ENCODE data around the gene COQ8A. TPM values are rescaled to one million over a fixed set of nuclear protein-coding genes. Genes with fewer than 3 reads are reported as not detected.
"Not testable (repeated sequence)": the region's sequence is repeated elsewhere in the genome, so short reads cannot be mapped to it uniquely, and the experiment has no call there.

The COQ8A gene
- total RNA-seq, 1 donor from 2014 or later, result 25.7 TPM

DNA sequence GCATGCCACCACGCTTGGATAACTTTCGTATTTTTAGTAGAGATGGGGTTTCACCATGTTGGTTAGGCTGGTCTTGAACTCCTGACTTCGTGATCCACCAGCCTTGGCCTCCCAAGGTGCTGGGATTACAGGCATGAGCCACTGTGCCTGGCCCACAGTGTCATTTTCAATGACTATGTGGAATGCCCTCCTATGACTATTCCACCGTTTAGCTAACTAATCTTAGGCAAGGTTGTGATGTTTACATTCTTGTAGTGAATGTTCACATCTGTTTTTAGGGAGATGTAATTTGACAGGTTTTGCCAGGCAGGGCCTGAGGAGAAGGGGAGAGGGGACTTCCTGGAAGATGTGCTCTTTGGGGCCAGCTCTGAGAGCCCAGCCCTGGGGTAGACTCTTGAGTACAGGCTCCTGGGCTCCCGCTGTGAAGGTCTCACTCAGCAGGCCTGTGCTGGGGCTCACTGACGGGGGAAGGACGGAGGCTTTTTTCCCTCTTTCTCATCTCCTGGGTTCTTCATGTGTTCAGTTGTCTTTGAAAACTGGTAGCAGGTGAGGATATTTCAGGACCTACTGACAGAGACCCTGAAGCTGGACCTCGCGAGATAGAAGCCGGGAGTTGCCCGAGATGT lies 13.2 kb downstream of the COQ8A start:
- no peak for DNase-seq

DNA sequence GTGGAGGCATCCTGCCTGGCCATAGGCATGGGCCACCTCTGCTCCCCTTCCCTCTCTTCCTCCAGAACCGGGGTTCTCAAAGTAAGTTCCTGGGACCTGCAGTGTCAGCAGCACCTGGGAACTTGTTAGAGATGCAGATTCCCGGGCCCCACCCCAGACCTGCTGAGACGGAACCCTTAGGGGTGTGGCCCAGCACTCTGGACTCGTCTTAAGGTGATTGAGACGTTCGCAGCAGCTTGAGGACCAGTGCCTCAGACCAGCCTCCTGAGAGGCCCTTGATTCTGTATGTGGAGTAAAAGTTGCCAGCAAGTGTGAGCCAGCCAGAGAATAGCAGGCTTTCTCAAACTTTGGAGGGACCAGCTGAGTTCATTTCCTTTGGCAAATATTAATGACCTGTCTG lies 14.2 kb downstream of the COQ8A start:
- DNase-seq, result no peak

DNA sequence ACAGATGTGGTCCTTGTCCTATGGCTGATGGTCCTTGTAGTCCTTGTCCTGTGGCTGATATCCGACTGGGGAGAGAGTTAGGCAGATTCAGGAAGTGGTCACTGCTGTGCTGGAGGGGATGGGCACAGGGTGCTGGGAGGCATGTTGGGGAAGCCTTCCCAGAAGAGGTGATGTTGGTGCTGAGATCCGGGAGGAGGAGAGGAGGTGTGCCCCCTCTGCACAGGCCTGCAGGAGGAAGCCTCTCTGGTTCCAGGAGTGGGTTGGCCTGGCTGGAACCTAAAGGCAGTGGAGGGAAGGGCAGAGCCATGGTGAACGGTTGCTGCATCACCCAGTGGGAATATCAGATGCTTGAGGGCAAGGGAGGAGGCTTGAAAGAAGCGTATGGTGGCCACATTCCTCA lies 14.7 kb downstream of the COQ8A start:
- DNase-seq, result no peak

DNA sequence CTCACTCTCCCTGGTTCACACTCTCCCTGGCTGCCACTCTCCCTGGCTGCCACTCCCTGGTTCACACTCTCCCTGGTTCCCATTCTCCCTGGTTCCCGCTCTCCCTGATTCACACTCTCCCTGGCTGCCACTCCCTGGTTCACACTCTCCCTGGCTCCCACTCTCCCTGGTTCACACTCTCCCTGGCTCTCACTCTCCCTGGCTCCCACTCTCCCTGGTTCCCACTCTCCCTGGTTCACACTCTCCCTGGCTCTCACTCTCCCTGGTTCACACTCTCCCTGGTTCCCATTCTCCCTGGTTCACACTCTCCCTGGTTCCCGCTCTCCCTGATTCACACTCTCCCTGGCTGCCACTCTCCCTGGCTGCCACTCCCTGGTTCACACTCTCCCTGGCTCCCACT lies 15.8 kb downstream of the COQ8A start:
- DNase-seq, result not testable (repeated sequence)

DNA sequence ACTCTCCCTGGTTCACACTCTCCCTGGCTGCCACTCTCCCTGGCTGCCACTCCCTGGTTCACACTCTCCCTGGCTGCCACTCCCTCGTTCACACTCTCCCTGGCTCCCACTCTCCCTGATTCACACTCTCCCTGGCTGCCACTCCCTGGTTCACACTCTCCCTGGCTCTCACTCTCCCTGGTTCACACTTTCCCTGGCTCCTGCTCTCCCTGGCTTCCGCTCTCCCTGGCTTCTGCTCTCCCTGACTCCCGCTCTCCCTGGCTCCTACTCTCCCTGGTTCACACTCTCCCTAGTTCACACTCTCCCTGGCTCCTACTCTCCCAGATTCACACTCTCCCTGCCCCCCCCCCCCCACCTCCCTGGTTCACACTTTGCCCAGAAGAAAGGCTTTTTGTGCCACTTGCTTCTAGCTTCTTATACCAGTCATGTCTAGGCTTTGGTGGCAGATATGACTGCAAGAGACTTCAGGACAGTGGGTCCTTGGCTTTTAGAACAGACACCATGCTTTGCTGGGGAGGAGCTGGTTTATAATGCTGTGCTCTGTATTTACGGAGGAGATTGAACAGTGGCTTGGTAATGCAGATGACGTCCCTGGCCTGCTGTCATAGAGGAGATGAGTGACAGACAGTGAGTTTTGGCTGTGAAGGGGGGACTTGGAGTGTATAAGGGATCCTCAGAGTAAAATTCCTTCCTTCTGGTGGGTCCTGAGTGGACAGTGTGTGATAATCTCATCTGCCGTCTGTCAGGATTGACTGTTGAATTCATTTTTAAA lies 17.0 kb downstream of the COQ8A start:
- DNase-seq, result no peak

DNA sequence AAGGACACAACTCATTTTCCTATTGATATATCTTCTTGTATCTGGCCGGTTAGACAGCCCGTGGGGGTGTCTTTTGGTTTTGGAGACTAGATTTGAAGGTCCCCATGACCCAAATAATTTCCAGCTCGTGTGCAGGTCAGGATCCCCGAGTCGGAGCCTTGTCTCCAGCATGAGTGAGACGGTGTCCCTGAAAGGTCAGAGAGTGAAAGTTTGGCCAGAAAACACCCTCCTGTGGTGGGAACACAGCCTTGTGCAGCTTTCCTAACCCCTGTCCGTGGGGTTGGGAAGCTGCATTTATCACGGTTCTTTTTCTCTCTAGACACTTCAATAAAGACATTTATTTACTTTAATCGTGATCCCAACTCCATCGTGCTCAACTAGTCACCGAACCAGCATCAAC lies 17.6 kb downstream of the COQ8A start:
- no peak for DNase-seq

DNA sequence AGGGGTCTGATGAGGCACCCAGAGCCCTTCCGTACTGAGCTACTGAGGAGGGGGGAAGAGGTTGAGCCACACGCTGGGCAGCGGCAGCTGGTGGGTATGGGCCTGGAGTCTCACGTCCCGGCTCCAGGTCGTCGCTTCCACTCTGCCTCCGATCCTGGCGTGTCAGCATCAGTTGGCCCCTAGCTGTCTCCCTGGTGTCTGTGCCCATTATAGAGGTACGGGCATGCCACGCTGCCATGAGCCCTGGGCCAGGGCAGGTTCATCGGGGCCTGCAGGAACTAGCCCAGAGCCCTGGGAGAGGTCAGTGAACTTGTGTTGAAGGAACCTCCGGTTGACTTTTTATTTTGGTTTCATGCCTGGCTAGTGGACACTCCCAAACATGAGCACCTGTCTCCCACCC lies 18.2 kb downstream of the COQ8A start:
- no peak for DNase-seq

DNA sequence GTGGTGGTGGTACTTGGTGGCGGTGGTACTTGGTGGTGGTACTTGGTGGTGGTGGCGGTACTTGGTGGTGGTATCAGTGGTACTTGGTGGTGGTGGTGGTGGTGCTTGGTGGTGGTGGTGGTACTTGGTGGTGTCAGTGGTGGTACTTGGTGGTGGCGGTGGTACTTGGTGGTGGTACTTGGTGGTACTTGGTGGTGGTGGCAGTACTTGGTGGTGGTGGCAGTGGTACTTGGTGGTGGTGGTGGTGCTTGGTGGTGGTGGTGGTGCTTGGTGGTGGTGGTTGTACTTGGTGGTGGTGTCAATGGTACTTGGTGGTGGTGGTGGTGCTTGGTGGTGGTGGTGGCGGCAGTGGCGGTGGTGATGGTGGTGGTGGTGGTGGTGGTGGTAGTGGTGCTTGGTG lies 20.2 kb downstream of the COQ8A start:
- DNase-seq, result no peak

DNA sequence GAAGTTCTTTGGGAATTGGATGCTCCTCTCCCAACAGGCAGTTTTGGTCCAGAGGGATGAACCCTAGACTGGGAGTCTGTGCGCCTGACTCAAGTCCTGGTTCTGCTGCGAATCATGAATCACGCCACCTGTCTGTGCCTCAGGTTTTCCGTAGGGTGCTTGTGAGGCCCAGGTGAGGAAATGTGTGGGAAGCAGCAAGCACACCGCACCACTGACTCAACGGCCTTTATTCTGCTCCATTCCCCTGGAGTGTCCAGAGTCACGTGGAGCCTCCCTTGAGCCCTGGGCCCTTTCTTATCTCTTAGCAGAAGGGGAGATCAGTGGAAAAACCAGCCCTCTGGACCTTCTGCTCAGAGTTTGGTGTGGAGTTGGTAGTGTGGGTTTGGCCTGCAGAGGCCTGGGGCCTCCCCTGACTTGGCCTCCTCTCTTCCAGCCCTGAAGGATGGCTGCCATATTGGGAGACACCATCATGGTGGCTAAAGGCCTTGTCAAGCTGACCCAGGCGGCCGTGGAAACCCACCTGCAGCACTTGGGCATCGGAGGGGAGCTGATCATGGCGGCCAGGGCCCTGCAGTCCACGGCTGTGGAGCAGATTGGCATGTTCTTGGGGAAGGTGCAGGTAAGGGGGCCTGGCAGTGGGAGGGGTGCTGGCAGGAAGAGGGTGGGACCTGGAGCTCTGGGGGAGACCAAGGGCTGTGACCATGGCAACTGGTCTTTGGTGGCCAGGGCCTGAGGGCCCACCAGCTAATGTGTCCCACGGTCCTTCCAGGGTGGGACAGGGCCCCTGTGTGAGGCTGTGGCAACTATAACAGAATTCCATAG lies 21.1 kb downstream of the COQ8A start:
- no peak for DNase-seq

DNA sequence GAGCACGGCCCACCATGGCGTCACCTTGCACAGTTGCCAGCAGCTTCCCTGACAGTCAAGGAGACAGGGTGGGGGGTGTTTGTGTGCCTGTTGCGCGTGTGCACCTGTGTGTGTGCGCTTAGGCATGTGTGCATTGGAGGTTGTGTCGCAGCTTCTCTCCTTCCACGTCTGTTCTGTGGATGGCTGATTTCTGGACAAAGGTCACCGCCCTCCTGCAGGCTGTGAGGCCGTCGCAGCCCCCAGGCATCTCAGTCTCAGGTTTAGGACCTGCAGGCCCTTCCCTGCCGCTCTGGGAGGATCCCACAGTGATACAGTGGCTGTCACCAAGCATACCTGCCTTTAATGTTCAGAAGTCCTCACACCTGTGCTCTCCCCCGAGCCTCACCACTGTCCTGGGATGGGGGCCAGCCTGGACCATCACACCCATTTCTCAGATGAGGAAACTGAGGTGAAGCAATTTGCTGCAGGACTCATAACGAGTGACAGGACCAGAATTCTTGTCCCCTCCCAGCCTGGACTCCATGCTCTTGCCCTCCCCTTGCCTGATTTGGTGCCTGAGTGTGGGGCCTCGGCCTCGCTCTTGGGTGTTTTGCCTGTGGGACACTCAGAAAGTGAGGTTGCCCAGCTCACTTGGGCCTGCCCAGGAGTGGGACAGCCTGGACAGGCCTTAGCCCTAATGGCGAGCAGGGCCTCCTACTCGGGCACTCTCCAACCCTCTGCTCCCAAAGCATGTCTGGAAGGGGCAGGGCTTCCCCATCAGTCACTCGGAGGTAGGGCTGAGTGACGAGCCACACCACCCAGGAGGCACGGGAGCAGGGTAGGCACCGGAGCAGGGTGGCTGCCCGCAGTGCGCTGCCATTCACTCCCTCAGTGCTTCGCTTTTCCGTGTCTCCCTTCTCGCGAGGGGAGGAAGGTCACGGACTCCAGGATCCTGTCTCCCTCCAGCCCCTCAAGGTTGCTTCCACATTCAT lies 22.6 kb downstream of the COQ8A start:
- DNase-seq, result no peak

DNA sequence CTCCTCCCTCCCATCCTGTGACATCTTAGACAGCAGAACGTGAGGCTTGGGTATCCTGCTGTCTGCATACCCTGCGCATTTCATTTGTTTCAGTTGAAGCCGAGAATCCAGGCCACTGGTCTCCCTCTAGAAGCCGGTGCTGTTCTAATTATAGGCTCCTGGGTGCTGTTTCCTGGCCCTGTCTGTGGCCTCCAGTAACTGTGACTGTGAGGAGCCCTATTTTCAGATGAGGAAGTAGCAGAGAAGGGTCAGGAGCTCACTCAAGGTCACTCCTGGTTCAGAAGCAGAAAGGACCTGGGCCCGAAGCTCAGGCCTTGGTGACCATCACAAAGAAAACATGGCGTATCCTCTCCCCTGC lies 24.0 kb downstream of the COQ8A start:
- DNase-seq, result no peak

DNA sequence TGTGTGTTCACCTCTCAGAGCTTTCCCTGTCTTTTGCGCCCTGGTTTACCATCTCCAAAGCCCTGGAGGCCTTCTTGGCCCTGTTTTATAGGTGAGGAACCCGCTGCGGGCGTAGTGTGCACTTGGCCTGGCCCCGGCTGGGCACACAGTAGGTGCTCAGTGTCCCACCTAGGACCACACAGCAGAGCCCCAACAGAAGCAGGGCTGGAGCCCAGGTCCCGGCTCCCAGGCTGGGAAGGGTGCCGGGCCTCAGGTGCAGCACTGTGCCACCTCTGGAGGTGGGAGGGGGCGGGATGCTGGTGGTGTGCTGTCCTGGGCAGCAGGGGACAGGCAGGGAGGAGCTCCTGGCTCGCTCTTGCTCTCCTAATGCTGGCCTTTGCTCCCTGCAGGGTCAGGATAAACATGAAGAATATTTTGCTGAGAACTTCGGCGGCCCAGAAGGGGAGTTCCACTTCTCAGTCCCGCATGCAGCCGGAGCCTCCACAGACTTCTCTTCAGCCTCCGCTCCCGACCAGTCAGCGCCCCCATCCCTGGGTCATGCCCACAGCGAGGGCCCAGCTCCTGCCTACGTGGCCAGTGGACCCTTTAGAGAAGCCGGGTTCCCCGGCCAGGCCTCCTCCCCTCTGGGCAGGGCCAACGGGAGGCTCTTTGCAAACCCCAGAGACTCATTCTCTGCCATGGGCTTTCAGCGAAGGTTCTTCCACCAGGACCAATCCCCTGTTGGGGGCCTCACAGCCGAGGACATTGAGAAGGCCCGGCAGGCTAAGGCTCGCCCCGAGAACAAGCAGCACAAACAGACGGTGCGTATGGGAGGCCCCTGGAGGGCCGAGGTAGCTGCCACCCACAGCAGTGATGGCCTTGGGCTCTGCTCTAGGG lies 24.8 kb downstream of the COQ8A start:
- DNase-seq, result no peak

DNA sequence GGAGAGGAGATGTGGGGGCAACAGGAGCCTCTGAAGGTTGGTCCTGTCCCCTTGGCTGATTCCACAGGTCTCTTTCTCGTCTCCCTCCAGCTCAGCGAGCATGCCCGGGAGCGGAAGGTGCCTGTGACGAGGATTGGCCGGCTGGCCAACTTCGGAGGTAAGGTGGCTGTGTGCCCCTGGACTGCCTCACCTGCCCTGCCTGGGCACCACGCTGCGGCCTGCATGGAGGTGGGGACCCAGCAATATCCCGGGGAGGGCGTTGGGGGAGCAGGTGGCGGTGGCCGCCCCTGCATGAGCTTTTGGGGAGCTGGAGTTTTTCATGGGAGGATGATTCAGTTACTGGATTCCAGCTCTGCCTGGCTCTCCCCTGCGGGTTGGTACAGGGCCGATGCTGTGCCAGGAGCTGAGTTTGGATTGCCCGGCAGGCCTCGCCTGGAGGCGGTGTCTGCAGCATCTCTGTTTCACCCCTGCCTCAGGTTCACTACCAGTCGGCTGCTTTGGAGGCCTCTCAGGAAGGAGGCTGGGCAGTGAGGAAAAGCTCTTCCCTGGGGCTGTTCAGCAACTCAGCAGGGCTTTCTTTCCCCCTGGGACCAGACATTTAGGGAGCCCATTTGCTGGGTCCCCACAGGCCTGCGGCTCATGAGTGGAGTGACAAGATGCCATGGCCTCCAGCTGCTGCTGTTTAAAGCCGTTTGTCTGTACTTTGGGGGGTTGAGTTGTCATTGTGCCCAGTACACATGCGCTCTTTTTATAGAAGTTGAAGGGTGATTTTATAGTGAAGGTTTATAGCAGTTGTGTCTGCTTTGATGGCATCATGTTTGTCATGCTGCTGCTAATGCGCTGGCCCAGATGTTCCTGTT lies 25.7 kb downstream of the COQ8A start:
- no peak for DNase-seq

DNA sequence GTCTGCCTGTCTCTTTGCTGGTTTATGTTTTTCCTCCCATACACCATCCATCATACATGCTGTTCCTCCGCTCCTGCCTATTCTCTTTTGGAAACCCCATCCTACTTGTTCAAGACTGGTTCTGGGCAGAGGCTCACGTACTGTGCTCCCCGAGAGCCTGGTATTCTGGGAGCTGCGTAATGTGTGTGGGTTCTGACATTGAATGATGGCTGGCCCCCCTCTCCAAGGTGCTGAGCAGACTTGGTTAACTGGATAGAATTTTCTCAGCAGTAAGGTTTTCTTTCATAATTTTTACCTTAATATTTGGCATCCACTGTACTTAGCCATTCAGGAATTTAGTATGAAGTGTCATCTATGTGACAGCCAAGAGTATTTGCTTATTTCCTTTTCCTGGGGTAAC lies 26.6 kb downstream of the COQ8A start:
- no peak for DNase-seq

DNA sequence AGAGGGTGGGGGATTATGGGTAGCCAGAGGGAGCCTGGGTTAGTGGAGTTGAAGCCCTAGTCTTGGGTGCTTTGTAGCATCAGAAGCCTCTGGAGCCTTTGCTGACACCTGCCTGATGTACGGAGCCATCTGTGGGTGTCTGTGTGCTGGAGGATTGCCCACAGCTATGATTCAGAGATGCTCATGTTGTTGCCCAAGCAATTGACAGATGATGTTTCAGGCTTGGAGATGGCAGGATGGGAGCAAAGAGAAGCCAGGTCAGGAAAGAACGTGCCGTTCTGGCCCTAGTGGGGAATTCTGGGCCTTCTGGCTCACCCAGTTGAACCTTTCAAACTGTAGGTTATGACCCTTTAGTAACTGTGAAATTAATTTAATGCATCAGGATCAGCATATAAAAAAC lies 27.6 kb downstream of the COQ8A start:
- DNase-seq, result no peak

DNA sequence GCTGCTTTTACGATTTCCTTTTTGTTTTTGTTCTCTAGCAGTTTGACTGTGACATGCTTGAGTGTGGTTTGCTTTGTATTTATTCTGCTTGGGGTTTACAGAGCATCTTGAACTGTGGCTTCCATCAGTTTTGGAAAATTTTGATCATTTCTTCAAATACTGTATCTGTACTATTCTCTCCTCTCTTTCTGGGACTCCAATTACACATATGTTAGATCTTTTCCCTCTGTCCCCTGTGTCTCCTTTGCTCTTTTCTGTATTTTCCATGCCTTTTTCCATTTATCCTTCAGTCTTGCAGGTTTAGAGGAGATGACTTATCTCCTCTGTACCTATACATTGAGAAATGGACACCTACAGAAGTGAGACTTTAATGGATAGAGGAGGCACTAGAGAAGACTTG lies 31.7 kb downstream of the COQ8A start:
- no peak for DNase-seq

DNA sequence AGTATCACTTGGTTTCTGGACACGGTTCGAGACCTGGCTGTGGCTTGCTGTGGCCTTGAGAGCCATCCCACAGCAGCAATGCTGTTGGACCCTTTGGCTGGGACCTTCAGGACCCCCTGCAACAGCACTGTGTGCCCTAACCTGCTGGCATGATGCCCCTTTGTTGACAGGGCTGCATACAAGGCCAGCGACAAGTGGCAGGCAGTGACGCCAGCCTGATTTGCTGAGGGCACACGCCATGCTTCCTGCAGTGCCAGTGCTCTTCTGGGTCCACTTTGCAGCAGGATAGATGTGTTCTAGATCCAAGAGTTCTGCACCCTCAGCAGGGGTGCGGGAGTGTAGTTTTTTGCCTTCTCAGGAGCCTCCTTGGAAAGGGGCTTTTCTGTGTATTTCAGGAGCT lies 32.8 kb downstream of the COQ8A start:
- no peak for DNase-seq

DNA sequence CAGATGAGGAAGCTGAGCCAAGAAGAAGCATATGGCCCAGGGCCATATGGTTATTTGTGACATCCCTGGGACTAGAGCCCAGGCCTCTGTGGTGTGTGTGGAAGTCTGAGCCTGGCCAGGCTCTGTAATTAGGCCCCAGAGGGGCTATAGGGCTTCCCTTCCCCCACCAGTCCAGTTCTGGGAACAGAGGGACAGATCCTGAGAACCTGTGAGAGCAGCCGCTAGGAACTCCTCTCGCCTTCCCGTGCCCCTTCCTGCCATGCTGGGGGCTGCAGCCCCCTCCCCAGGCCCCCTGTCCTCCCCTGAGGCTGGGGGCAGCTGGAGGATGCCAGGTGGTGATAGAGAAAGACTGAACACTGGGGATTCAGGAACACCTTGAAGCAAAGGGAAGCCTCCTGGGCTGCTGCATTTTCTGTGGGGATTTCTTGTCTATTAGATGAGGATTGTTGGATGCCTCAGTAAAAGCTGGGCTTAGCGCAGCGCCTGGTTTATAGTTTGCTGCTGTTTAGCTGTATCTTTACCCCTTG lies 33.3 kb downstream of the COQ8A start:
- DNase-seq, result no peak

DNA sequence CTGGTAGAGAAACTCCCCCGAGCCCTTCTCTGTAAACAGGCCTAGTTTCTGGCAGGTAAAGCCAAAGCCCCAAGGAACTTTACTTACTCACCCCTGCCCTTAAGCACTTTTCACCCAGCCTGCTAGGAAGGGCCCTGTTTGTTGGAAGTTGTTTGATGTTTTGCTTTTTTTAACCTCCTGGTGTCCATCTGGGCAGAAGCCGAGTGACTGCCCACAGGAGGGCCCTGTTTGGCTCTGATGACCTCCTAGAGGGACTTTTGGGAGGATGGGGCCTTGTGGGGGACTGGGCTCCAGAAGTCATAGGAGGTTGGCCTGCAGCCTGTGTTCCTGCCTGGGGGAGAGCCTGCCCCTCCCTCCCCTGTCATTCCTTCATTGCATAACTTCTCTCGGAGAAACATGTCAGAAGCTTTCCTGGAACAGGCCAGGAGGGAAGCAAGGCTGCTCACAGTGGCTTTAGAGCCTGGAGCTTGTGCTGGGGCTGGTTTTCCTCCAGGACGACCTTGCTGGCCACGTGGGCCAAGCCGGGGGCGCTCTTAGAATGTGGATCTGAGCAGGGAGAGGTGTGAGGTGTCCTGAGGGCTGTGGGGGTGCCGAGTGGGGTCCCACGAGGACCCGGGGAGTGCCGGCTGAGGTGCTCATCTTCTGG lies 33.9 kb downstream of the COQ8A start:
- DNase-seq, result no peak
